Keratinocyte (primary cell): Measurements from ENCODE around the gene PNMA3.

ENCODE experiments used
- EZH2 ChIP-seq: IDR thresholded peaks from one replicate; pipeline ENCODE4 v1.6.1; 2012; ENCODE audit warnings: inconsistent platforms, mild to moderate bottlenecking, low read length, moderate library complexity
- TF ChIP-seq, protein P1 (sequence below), 3 experiments: IDR thresholded peaks in 1 of 3; conservative IDR thresholded peaks in 1 of 3; optimal IDR thresholded peaks in 1 of 3; 2 replicates in 2 of 3; 3 replicates in 1 of 3; pipeline versions ENCODE3 to v1.5.1; 2011; ENCODE audit warnings: low read length in 3 of 3, mild to moderate bottlenecking in 3 of 3, moderate library complexity in 2 of 3, control low read depth in 1 of 3, inconsistent platforms in 1 of 3; ENCODE audit not compliant: insufficient read depth in 2 of 3; ENCODE audit errors: extremely low read depth in 1 of 3

DNA sequence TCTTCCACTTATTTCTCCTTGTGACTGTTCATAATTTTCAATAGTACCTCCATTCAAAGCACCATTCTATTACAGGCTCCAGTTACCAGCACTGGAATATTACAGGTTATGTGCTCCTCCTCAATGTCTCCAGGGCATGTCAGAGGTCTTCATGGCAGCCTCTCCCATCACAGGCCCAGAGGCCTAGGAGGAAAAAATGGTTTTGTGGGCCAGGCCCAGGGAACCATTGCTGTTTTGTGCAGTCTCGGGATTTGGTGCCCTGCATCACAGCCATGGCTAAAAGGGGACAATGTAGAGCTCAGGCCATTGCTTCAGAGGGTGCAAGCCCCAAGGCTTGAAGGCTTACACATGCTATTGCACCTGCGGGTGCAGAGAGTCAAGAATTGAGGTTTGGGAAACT, 7.2 kb upstream of the PNMA3 start:
- TF ChIP-seq, protein P1, sequence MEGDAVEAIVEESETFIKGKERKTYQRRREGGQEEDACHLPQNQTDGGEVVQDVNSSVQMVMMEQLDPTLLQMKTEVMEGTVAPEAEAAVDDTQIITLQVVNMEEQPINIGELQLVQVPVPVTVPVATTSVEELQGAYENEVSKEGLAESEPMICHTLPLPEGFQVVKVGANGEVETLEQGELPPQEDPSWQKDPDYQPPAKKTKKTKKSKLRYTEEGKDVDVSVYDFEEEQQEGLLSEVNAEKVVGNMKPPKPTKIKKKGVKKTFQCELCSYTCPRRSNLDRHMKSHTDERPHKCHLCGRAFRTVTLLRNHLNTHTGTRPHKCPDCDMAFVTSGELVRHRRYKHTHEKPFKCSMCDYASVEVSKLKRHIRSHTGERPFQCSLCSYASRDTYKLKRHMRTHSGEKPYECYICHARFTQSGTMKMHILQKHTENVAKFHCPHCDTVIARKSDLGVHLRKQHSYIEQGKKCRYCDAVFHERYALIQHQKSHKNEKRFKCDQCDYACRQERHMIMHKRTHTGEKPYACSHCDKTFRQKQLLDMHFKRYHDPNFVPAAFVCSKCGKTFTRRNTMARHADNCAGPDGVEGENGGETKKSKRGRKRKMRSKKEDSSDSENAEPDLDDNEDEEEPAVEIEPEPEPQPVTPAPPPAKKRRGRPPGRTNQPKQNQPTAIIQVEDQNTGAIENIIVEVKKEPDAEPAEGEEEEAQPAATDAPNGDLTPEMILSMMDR (optimal IDR thresholded peaks at IDR 0.05 in 1 of 3, IDR thresholded peaks at IDR 0.05 in 1 of 3, conservative IDR thresholded peaks at IDR 0.05 in 1 of 3; ENCODE audit: extremely low read depth in 1 of 3, insufficient read depth in 2 of 3, low read length in 3 of 3): no peak
- TF ChIP-seq EZH2: no peak
